H1 (cell line): ENCODE data around the gene SNX21. TPM values are rescaled to one million over a fixed set of nuclear protein-coding genes. Genes with fewer than 3 reads are reported as not detected.

Source experiments
- ASH2L ChIP-seq: fragments of 200-600, 300-600 bp; sonication (generic); IDR thresholded peaks from one replicate; pipeline ENCODE4 v1.7.1; 2017; ENCODE audit warnings: low read length
- HDAC2 ChIP-seq, 2 experiments: fragments of 300-600 bp in 1 of 2; sonication (generic) in 1 of 2; IDR thresholded peaks; 2 replicates each; pipeline ENCODE4 v1.6.1; 2011 to 2012; ENCODE audit warnings: low read depth in 2 of 2, low read length in 2 of 2, mild to moderate bottlenecking in 2 of 2, moderate library complexity in 2 of 2, borderline replicate concordance in 1 of 2, inconsistent platforms in 1 of 2
- SAP30 ChIP-seq: fragments of 300-600 bp; sonication (generic); IDR thresholded peaks from 2 replicates; pipeline ENCODE4 v1.7.1; 2012; ENCODE audit warnings: low read length, moderate library complexity, mild to moderate bottlenecking, inconsistent platforms; ENCODE audit not compliant: insufficient read depth, insufficient replicate concordance
- TAF7 ChIP-seq: optimal IDR thresholded peaks from 2 replicates; pipeline ENCODE3; 2011; ENCODE audit warnings: low read depth, mild to moderate bottlenecking, inconsistent platforms, low read length, moderate library complexity, borderline replicate concordance
- polyA plus RNA-seq, 7 experiments: library from polyadenylated mRNA; depleted of rRNA in 3 of 7; stranded (reverse) in 5 of 7; unstranded in 2 of 7; fragments of >200 nt in 5 of 7; fragments of 200-250 nt in 2 of 7; gene quantifications; 1 replicate in 5 of 7; 2 replicates in 1 of 7; 4 replicates in 1 of 7; pipeline versions ENCODE4 v1.2.1 to v1.2.3, GENCODE V29; 2011 to 2013; ENCODE audit warnings: missing spikeins in 2 of 7, mixed read lengths in 2 of 7
- total RNA-seq: library from RNA; stranded (reverse); fragmentation: NEBNext Ultra II Directional; extraction: Animal tissue kit (Norgen Biotek cat#: 25700); gene quantifications from 2 replicates; pipeline ENCODE4 v1.2.1, GENCODE V29; 2021
- TF ChIP-seq, protein P1 (sequence below): fragments of 300-600 bp; sonication (generic); IDR thresholded peaks from 2 replicates; pipeline ENCODE4 v1.7.1; 2012; ENCODE audit warnings: low read length, moderate library complexity, mild to moderate bottlenecking, inconsistent platforms; ENCODE audit not compliant: insufficient replicate concordance
- TF ChIP-seq, protein P2 (sequence below): IDR thresholded peaks from 2 replicates; pipeline ENCODE4 v1.6.1; 2012; ENCODE audit warnings: inconsistent platforms
- TF ChIP-seq, protein P3 (sequence below), 3 experiments: IDR thresholded peaks; 1 replicate in 2 of 3; 2 replicates in 1 of 3; pipeline versions ENCODE4 v1.5.1 to v1.6.1; 2011; ENCODE audit warnings: low read length in 3 of 3, mild to moderate bottlenecking in 3 of 3, inconsistent platforms in 2 of 3, low read depth in 1 of 3, moderate library complexity in 1 of 3; ENCODE audit not compliant: insufficient read depth in 1 of 3; ENCODE audit errors: control extremely low read depth in 1 of 3

SNX21 gene
- total and polyA plus RNA-seq, 2 of the 8 experiments (the other 6 are each of a cell fraction or from before 2014, with no cell fraction given) = 15.8 to 16.8 TPM

GRCh38 chr20:45857882-45858216 lies 24.2 kb downstream of the SNX21 start (continued):
- TF ChIP-seq, protein P1, sequence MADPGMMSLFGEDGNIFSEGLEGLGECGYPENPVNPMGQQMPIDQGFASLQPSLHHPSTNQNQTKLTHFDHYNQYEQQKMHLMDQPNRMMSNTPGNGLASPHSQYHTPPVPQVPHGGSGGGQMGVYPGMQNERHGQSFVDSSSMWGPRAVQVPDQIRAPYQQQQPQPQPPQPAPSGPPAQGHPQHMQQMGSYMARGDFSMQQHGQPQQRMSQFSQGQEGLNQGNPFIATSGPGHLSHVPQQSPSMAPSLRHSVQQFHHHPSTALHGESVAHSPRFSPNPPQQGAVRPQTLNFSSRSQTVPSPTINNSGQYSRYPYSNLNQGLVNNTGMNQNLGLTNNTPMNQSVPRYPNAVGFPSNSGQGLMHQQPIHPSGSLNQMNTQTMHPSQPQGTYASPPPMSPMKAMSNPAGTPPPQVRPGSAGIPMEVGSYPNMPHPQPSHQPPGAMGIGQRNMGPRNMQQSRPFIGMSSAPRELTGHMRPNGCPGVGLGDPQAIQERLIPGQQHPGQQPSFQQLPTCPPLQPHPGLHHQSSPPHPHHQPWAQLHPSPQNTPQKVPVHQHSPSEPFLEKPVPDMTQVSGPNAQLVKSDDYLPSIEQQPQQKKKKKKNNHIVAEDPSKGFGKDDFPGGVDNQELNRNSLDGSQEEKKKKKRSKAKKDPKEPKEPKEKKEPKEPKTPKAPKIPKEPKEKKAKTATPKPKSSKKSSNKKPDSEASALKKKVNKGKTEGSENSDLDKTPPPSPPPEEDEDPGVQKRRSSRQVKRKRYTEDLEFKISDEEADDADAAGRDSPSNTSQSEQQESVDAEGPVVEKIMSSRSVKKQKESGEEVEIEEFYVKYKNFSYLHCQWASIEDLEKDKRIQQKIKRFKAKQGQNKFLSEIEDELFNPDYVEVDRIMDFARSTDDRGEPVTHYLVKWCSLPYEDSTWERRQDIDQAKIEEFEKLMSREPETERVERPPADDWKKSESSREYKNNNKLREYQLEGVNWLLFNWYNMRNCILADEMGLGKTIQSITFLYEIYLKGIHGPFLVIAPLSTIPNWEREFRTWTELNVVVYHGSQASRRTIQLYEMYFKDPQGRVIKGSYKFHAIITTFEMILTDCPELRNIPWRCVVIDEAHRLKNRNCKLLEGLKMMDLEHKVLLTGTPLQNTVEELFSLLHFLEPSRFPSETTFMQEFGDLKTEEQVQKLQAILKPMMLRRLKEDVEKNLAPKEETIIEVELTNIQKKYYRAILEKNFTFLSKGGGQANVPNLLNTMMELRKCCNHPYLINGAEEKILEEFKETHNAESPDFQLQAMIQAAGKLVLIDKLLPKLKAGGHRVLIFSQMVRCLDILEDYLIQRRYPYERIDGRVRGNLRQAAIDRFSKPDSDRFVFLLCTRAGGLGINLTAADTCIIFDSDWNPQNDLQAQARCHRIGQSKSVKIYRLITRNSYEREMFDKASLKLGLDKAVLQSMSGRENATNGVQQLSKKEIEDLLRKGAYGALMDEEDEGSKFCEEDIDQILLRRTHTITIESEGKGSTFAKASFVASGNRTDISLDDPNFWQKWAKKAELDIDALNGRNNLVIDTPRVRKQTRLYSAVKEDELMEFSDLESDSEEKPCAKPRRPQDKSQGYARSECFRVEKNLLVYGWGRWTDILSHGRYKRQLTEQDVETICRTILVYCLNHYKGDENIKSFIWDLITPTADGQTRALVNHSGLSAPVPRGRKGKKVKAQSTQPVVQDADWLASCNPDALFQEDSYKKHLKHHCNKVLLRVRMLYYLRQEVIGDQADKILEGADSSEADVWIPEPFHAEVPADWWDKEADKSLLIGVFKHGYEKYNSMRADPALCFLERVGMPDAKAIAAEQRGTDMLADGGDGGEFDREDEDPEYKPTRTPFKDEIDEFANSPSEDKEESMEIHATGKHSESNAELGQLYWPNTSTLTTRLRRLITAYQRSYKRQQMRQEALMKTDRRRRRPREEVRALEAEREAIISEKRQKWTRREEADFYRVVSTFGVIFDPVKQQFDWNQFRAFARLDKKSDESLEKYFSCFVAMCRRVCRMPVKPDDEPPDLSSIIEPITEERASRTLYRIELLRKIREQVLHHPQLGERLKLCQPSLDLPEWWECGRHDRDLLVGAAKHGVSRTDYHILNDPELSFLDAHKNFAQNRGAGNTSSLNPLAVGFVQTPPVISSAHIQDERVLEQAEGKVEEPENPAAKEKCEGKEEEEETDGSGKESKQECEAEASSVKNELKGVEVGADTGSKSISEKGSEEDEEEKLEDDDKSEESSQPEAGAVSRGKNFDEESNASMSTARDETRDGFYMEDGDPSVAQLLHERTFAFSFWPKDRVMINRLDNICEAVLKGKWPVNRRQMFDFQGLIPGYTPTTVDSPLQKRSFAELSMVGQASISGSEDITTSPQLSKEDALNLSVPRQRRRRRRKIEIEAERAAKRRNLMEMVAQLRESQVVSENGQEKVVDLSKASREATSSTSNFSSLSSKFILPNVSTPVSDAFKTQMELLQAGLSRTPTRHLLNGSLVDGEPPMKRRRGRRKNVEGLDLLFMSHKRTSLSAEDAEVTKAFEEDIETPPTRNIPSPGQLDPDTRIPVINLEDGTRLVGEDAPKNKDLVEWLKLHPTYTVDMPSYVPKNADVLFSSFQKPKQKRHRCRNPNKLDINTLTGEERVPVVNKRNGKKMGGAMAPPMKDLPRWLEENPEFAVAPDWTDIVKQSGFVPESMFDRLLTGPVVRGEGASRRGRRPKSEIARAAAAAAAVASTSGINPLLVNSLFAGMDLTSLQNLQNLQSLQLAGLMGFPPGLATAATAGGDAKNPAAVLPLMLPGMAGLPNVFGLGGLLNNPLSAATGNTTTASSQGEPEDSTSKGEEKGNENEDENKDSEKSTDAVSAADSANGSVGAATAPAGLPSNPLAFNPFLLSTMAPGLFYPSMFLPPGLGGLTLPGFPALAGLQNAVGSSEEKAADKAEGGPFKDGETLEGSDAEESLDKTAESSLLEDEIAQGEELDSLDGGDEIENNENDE = no peak
- TF ChIP-seq, protein P2, sequence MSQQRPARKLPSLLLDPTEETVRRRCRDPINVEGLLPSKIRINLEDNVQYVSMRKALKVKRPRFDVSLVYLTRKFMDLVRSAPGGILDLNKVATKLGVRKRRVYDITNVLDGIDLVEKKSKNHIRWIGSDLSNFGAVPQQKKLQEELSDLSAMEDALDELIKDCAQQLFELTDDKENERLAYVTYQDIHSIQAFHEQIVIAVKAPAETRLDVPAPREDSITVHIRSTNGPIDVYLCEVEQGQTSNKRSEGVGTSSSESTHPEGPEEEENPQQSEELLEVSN = peak; percentile 20; the same call in 1 of the 2 replicates
- TF ChIP-seq, protein P3, sequence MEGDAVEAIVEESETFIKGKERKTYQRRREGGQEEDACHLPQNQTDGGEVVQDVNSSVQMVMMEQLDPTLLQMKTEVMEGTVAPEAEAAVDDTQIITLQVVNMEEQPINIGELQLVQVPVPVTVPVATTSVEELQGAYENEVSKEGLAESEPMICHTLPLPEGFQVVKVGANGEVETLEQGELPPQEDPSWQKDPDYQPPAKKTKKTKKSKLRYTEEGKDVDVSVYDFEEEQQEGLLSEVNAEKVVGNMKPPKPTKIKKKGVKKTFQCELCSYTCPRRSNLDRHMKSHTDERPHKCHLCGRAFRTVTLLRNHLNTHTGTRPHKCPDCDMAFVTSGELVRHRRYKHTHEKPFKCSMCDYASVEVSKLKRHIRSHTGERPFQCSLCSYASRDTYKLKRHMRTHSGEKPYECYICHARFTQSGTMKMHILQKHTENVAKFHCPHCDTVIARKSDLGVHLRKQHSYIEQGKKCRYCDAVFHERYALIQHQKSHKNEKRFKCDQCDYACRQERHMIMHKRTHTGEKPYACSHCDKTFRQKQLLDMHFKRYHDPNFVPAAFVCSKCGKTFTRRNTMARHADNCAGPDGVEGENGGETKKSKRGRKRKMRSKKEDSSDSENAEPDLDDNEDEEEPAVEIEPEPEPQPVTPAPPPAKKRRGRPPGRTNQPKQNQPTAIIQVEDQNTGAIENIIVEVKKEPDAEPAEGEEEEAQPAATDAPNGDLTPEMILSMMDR (IDR thresholded peaks at IDR 0.05; ENCODE audit: control extremely low read depth in 1 of 3, insufficient read depth in 1 of 3, low read depth in 1 of 3, low read length in 3 of 3) = no peak
- TF ChIP-seq SAP30 = peak; percentile 3
- TF ChIP-seq TAF7 = no peak
- TF ChIP-seq HDAC2 (IDR thresholded peaks at IDR 0.05; ENCODE audit: borderline replicate concordance in 1 of 2, low read depth in 2 of 2, low read length in 2 of 2) = no peak
- no peak for TF ChIP-seq ASH2L
